Activated naive CD8-positive, alpha-beta T cell treated with anti-CD3 and anti-CD28 coated beads, Interleukin-2, amount 50 U/mL, for 16 hours (primary cell): ENCODE measurements around the gene HSFX1.

Experiments
- DNase-seq: peaks from one replicate; pipeline ENCODE4 v3.0.0-alpha.2; 2020; ENCODE audit warnings: low read depth, low spot score

HSFX1 gene

GRCh38 chrX:149804102-149804501 lies 30.2 kb downstream of the HSFX1 start:
- no peak for DNase-seq

- no peak for DNase-seq
These were observed 34.0 kb downstream of the HSFX1 start for GRCh38 chrX:149807747-149808458.

- no peak for DNase-seq
These were observed 44.8 kb downstream of the HSFX1 start for GRCh38 chrX:149818652-149819051.

GRCh38 chrX:149819371-149819770 lies 45.5 kb downstream of the HSFX1 start:
- no peak for DNase-seq

- peak; percentile 18 for DNase-seq
These were observed 51.6 kb downstream of the HSFX1 start for GRCh38 chrX:149825424-149825823.
